Esophagus muscularis mucosa (tissue), 4 donors: ENCODE data around the gene RPL14. TPM values are rescaled to one million over a fixed set of nuclear protein-coding genes. Genes with fewer than 3 reads are reported as not detected.
A peak's percentile ranks its signal among the peaks of the same experiment; 100 is the strongest.
"Not testable (repeated sequence)": the region's sequence is repeated elsewhere in the genome, so short reads cannot be mapped to it uniquely, and the experiment has no call there.

Source experiments
- DNase-seq: peaks from one replicate; pipeline ENCODE4 v3.0.0-alpha.2; 2017; ENCODE audit errors: extremely low spot score
- H3K27ac ChIP-seq, 4 donors: fragments of 200-600 bp; sonication (generic); replicated peaks in 1 of 4; 1 replicate in 3 of 4; 2 replicates in 1 of 4; pipeline ENCODE4 v1.5.1; 2016 to 2019; ENCODE audit warnings: mild to moderate bottlenecking in 1 of 4
- H3K27me3 ChIP-seq, 4 donors: fragments of 200-600 bp; sonication (generic); one replicate each; pipeline versions ENCODE4 v1.5.1 to v1.6.0; 2016 to 2019
- H3K36me3 ChIP-seq, 4 donors: fragments of 200-600 bp; sonication (generic); one replicate each; pipeline ENCODE4 v1.5.1; 2016 to 2019
- H3K4me1 ChIP-seq, 4 donors: fragments of 200-600 bp; sonication (generic); one replicate each; pipeline ENCODE4 v1.5.1; 2016 to 2019
- H3K4me3 ChIP-seq, 4 donors: fragments of 200-600 bp; sonication (generic); 1 replicate in 2 of 4; 2 replicates in 2 of 4; pipeline ENCODE4 v1.5.1; 2016 to 2019; ENCODE audit warnings: mild to moderate bottlenecking in 4 of 4, moderate library complexity in 1 of 4
- H3K9me3 ChIP-seq, 4 donors: fragments of 200-600 bp; sonication (generic); 1 replicate in 3 of 4; 2 replicates in 1 of 4; pipeline ENCODE4 v1.5.1; 2016 to 2019
- EP300 ChIP-seq: sonication (generic); formaldehyde crosslinking; IDR thresholded peaks from one replicate; pipeline ENCODE4 v1.6.1; 2017; ENCODE audit warnings: antibody characterized with exemption
- POLR2A ChIP-seq: fragments of 450-650 bp; IDR thresholded peaks from one replicate; pipeline ENCODE4 v1.6.1; 2017; ENCODE audit warnings: antibody characterized with exemption, moderate library complexity, mild to moderate bottlenecking, low read depth
- POLR2AphosphoS5 ChIP-seq, 2 donors: sonication (generic); formaldehyde crosslinking; IDR thresholded peaks; one replicate each; pipeline ENCODE4 v1.6.1; 2017; ENCODE audit warnings: antibody characterized with exemption in 2 of 2
- WGBS: methylation state at CpG from one replicate; pipeline ENCODE4 v1.1.5; 2018; 5-methylcytosine and 5-hydroxymethylcytosine counted together
- intact Hi-C: fragments of 100-400 bp; cut with DNase I; formaldehyde crosslinking; loops from one replicate; pipeline ENCODE4 v1.15.1; 2023
- total RNA-seq, 4 donors: library from RNA; depleted of rRNA; stranded (reverse); fragments of >200 nt; gene quantifications; one replicate each; pipeline versions ENCODE4 v1.1.0 to v1.2.1, GENCODE V29; 2016
- TF ChIP-seq, protein P1 (sequence below), 3 experiments: fragments of 200-600 bp in 2 of 3; fragments of 450-650 bp in 1 of 3; sonication (generic) in 2 of 3; IDR thresholded peaks; one replicate each; pipeline ENCODE4 v1.5.1; 2017 to 2019; ENCODE audit warnings: antibody characterized with exemption in 3 of 3, mild to moderate bottlenecking in 2 of 3, moderate library complexity in 1 of 3

The RPL14 gene
- total RNA-seq, 4 donors from 2014 or later = 322 to 414 (median 372) TPM

DNA sequence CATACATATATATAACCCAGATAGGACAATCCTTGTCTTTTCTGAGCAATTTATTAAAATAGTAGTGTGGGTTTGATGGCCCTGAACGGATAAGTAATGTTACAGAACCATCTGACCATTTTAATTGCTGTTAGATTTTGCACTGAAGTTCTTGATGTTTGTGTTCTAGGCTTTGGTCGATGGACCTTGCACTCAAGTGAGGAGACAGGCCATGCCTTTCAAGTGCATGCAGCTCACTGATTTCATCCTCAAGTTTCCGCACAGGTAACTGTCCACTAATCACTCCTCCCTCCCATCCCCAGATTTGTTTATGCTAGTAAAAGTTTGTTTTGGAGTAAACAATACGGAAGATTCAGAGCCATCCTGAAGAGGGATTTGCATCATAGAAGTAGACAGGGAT is 1.3 kb downstream of the RPL14 start:
- 84% methylated on average over 4 of the region's 4 CpGs for WGBS
- TF ChIP-seq POLR2A (no peak), POLR2AphosphoS5 (IDR thresholded peaks at IDR 0.05) (no peak), EP300 (no peak)
- TF ChIP-seq, protein P1, sequence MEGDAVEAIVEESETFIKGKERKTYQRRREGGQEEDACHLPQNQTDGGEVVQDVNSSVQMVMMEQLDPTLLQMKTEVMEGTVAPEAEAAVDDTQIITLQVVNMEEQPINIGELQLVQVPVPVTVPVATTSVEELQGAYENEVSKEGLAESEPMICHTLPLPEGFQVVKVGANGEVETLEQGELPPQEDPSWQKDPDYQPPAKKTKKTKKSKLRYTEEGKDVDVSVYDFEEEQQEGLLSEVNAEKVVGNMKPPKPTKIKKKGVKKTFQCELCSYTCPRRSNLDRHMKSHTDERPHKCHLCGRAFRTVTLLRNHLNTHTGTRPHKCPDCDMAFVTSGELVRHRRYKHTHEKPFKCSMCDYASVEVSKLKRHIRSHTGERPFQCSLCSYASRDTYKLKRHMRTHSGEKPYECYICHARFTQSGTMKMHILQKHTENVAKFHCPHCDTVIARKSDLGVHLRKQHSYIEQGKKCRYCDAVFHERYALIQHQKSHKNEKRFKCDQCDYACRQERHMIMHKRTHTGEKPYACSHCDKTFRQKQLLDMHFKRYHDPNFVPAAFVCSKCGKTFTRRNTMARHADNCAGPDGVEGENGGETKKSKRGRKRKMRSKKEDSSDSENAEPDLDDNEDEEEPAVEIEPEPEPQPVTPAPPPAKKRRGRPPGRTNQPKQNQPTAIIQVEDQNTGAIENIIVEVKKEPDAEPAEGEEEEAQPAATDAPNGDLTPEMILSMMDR (IDR thresholded peaks at IDR 0.05) = no peak
- peak overlapping the region in 2 of 4 donors; percentile 92 to 96 for H3K27ac ChIP-seq

DNA sequence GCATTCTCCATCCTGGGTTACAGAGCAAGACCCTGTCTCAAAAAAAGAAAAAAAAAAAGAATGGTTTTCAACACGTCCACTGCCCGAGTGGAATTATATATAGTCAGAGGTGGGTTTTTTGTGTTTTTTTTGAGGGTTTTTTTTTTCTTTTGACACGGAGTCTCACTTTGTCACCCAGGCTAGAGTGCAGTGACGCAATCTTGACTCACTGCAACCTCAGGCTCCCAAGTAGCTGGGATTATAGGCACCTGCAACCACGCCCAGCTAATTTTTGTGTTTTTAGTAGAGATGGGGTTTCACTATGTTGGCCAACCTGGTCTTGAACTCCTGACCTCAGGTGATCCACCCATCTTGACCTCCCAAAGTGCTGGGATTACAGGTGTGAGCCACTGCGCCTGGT is 3.3 kb downstream of the RPL14 start:
- H3K27ac ChIP-seq, H3K4me3 ChIP-seq, H3K27me3 ChIP-seq, H3K9me3 ChIP-seq, intact Hi-C loops, DNase-seq: not testable (repeated sequence)
- peaks cover 52 to 74% (median 64%) of the 10 kb centered on the region in 4 donors for H3K36me3 ChIP-seq
- 83% methylated on average over 6 of the region's 6 CpGs for WGBS
- H3K4me1 ChIP-seq = peaks cover 18 to 40% (median 35%) of the 10 kb centered on the region in 4 donors

More for the DNA sequence above, 1.3 kb downstream of the RPL14 start:
- Histone ChIP-seq H3K4me1 (peaks cover 25 to 49% (median 42%) of the 10 kb centered on the region in 4 donors), H3K27me3 (no peaks in the 10 kb centered on the region), H3K9me3 (no peaks in the 10 kb centered on the region), H3K4me3 (peak overlapping the region in 3 of 4 donors; percentile 91 to 96 (median 92)), H3K36me3 (peaks cover 46 to 54% (median 50%) of the 10 kb centered on the region in 4 donors)
- intact Hi-C loops = loop anchor here (5.0 kb wide), 1 partner anchor 64 kb away; the partner anchor contains the start of gene ZNF621
- DNase-seq = no peak

DNA sequence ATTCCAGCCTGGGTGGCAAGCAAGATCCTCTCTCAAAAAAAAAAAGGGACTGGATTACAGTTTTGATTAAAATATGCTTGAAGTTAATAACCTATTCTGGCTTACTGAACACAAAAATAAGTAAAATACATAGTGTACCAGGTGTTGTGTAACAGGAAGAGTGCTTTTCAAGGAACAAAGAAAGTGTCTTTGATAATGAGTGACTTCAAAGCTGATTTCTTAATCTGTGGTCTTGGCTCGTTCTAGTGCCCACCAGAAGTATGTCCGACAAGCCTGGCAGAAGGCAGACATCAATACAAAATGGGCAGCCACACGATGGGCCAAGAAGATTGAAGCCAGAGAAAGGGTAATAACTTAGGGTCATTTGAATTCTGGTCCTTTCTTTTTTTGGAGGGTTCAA is 4.0 kb downstream of the RPL14 start:
- no peak for DNase-seq
- Histone ChIP-seq H3K27me3 (no peaks in the 10 kb centered on the region), H3K4me3 (no peak overlapping the region), H3K36me3 (peaks cover 52 to 76% (median 66%) of the 10 kb centered on the region in 4 donors), H3K4me1 (peaks cover 18 to 39% (median 33%) of the 10 kb centered on the region in 4 donors), H3K27ac (no peak overlapping the region), H3K9me3 (no peaks in the 10 kb centered on the region)
- WGBS = 75% methylated on average over 3 of the region's 3 CpGs
- intact Hi-C loops = no loop called here
- no peak for TF ChIP-seq POLR2AphosphoS5 (IDR thresholded peaks at IDR 0.05)
- TF ChIP-seq, protein P1 (IDR thresholded peaks at IDR 0.05) = no peak
- no peak for TF ChIP-seq EP300
- no peak for TF ChIP-seq POLR2A

DNA sequence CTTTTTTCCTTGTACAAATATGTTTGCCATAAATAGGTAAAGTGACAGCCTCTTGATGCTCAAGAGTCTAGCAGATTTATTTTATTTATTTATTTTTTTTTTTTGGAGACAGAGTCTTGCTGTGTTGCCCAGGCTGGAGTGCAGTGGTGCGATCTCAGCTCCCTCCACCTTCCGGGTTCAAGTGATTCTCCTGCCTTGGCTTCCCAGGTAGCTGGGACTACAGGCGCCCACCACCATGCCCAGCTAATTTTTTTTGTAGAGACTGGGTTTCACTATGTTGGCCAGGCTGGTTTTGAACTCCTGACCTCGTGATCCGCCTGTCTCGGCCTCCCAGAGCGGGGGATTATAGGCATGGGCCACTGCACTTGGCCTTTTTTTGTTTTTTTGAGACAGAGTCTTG is 5.7 kb downstream of the RPL14 start:
- peaks cover 12 to 31% (median 25%) of the 10 kb centered on the region in 4 donors for H3K4me1 ChIP-seq
- H3K27me3 ChIP-seq, H3K27ac ChIP-seq, H3K9me3 ChIP-seq, H3K4me3 ChIP-seq, intact Hi-C loops, DNase-seq: not testable (repeated sequence)
- H3K36me3 ChIP-seq = peaks cover 52 to 89% (median 75%) of the 10 kb centered on the region in 4 donors
- WGBS = 89% methylated on average over 7 of the region's 7 CpGs

DNA sequence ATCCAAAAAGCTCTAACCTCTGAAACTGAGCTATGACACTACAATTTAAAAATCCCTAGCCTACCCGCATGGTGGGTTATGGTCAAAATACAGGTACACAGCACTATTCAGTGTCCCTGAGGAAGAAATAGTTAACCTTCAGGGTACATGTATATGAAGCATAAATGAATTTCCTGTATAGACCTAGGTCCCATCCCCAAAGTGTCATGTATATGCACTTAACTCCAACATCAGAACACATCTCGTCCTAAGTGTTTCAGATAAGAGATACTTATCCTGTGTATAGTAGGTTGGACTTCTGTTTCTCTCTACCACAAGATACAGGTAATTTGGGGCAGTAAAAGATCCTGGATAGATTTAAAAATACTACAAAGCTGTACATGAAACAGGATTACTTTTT is 6.4 kb downstream of the RPL14 start:
- Histone ChIP-seq H3K27ac (no peak overlapping the region), H3K36me3 (peaks cover 50 to 91% (median 71%) of the 10 kb centered on the region in 4 donors), H3K27me3 (no peaks in the 10 kb centered on the region), H3K4me3 (no peak overlapping the region), H3K9me3 (no peaks in the 10 kb centered on the region), H3K4me1 (peaks cover 4 to 23% (median 18%) of the 10 kb centered on the region in 4 donors)
- TF ChIP-seq POLR2AphosphoS5 (IDR thresholded peaks at IDR 0.05) = no peak
- TF ChIP-seq POLR2A = no peak
- TF ChIP-seq EP300 = no peak
- TF ChIP-seq, protein P1 (IDR thresholded peaks at IDR 0.05) = no peak
- intact Hi-C loops = no loop called here
- WGBS = 94% methylated on average over 2 of the region's 2 CpGs
- no peak for DNase-seq
